NCI-H2227 (cell line): Measurements from ENCODE around the gene IRAK4.
"Not testable (repeated sequence)": the region's sequence is repeated elsewhere in the genome, so short reads cannot be mapped to it uniquely, and the experiment has no call there.

Experiments used
- DNase-seq: peaks from one replicate; lab custom pipeline; 2025; ENCODE audit not compliant: unreplicated experiment; lab: John Stamatoyannopoulos, UW

The IRAK4 gene

DNA sequence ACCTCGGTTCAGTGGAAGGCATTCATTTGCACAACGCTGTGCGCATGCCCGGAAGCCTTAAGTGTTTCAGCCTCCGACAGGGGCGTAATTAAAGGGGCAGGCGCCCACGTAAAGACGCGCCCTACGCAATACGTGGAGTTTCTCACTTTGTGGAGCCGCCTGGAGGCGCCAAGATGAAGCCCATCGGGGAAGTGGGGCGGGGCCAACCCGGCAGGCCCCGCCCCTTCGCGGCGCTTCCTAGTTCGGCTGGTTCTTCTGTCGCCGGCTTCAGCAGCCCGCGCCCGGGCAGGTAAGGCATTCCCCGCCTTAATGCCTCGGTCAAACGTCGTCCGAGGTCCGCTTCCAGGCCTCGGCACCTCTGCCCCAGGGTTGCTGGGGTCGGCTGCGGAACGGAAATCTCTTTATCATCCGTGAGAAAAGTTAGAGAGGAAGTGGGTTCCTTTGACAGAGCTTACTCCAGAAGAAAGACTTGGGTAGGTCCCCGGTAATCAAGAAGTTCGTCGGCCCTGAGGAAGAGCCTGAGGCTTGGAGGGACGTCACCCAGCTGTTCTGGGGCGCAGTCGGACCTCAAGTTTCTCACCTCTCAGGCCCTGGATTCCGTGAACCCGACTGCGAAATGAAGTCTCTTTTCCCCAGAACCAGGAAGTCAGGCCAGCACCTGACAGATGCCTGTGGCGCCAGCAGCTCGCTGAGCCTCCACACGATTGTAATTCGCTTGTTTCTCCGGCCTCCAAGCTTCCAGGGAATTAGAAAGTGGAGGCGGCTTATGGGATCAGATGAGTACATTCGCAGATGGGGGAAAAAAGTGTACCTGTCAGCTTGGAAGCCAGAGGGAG is at the start of gene IRAK4, which contains the start of gene PUS7L:
TSS of gene IRAK4 (plus strand) at position 224 of the 836 bp plus-strand sequence. CDS start 9,161 bp downstream, outside the sequence.
TSS of gene PUS7L (minus strand) at position 63 of the 836 bp plus-strand sequence. CDS start 3,545 bp downstream, outside the sequence.
- DNase-seq, result peak; percentile 96

GRCh38 chr12:43711348-43711747 is 47.4 kb upstream of the IRAK4 start:
- no peak for DNase-seq

GRCh38 chr12:43722621-43723020 is 36.1 kb upstream of the IRAK4 start:
- no peak for DNase-seq

- DNase-seq, result no peak
Measured at GRCh38 chr12:43723134-43723533, 35.6 kb upstream of the IRAK4 start.

GRCh38 chr12:43728117-43728516 is 30.6 kb upstream of the IRAK4 start:
- DNase-seq, result no peak

- DNase-seq, result no peak
Measured at GRCh38 chr12:43728698-43729097, 30.1 kb upstream of the IRAK4 start.

GRCh38 chr12:43730283-43730682 is 28.5 kb upstream of the IRAK4 start:
- no peak for DNase-seq

- no peak for DNase-seq
Measured at GRCh38 chr12:43733687-43734086, 25.1 kb upstream of the IRAK4 start.

DNA sequence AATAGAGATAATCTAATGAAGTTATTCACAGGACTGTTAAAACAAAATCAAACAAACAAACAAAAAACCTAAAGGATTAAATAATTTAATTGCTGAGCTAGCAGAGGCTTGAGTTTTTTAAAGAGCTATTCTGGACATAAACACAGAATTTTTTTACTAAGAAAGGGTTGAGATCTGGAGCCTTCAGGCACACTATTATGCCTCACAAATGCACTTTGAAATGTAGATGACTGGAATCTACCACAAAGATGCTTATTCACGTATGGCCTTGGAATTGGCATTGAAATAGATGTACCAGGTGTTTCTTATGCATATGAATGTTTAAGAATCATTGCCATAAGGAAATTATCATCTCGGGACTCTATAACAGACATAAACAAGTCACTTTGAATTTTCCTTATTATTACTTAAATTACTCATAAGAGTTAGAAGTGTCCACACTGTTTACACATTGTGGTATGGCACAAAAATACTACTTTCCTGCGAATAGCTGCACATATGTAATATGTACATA is 21.8 kb upstream of the IRAK4 start:
- no peak for DNase-seq

DNA sequence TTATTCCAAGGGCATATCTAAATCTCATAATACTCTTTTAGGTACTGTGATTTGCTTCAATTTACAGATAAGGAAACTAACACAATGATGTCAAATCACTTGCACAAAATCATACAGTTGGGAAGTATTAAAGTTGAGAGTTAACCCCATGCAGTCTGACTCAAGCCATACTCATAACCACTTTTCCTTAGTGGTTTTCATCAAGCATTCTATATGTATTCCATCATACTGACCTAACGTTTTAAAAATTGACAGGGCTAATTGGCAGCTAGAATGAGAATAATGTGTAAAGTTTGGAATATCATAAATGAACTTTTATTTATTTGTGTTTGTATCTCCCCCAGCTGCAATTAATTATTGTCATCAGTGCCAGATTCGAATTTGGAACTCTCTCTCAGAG is 21.1 kb upstream of the IRAK4 start:
- no peak for DNase-seq

DNA sequence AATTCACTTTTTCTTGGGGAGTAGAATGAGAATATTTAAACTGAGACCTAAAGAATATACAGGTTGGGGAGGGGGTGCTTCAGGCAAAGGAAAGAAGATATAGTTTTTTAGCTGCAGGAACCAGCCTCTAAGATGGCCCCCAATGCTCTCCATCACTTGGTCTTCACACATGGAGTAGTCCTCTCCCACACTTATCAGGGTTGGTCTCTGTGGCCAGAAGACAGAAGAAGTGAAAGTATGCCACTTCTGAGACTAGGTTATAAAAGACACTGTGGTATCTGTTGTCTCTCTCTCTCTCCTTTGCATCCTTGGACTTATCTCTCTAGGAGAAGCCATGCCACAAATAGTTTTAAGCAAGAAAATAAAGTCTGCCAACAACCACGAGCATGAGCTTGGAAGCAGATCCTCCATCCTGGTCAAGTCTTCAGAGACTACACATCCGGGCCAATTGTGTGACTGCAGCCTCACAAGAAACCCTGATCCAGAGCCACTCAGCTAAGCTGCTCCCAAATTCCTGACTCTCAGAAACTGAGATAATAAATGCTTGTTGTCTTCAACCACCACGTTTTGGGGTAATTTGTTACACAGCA is 18.1 kb upstream of the IRAK4 start:
- no peak for DNase-seq

DNA sequence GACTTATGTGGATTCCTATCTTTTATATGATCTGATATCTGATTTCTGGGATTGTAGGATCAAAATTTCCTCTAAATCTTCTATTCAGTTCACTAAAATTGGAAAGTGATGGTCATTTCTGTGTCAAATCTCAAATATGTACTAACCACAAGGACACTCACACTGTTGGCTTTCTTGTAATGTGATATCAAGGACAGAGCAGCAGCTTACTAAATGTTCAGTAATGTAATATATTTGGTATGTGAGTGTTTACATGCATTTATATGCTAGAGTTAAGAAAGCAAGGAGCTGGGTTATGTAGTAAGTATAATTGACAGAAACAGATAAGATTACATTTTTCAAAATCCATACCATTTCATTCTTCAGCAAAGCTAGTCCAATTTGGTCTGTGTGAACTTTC is 16.6 kb upstream of the IRAK4 start:
- DNase-seq, result no peak

DNA sequence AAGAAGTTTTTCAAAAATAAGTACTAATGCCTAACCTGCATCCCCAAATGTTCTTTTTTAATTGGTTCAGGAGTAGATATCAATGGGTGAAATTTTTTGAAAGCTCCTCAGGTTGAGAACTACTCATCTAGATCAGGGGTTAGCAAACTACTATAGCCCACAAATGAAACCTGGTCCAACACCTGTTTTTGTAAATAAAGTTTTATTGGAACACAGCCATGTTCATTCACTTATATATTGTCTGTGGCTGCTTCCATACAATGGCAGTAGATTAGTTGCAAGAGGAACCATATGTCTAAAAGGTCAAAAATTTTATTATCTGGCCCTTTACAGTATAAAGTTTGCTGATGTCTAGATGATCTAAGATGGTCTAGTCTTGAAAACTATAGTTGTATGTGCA is 13.9 kb upstream of the IRAK4 start:
- DNase-seq, result no peak

- DNase-seq, result no peak
Measured at GRCh38 chr12:43749016-43749415, 9.7 kb upstream of the IRAK4 start.

DNA sequence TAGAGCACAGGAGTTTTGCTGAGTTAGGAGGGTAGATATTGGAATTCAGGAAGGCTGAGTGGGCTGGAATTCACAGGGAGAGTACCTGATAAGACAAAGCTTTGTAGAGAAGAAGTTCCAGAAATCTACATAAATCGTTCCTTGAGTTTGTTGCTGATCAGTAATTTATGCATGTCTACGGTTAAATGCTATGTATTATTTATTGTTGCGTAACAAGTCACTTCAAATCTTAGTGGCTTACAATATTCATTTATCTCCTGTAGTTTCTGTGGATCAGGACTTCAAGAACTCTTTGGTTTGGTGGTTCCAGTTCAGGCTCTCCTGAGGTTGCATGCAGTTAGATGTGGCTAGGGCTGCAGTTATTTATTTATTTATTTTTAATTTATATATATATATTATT is 7.9 kb upstream of the IRAK4 start:
- no peak for DNase-seq

DNA sequence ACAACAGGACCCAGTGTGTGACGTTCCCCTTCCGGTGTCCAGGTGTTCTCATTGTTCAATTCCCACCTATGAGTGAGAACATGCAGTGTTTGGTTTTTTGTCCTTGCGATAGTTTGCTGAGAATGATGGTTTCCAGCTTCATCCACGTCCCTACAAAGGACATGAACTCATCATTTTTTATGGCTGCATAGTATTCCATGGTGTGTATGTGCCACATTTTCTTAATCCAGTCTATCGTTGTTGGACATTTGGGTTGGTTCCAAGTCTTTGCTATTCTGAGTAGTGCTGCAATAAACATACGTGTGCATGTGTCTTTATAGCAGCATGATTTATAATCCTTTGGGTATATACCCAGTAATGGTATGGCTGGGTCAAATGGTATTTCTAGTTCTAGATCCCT is 7.4 kb upstream of the IRAK4 start:
- DNase-seq, result not testable (repeated sequence)

DNA sequence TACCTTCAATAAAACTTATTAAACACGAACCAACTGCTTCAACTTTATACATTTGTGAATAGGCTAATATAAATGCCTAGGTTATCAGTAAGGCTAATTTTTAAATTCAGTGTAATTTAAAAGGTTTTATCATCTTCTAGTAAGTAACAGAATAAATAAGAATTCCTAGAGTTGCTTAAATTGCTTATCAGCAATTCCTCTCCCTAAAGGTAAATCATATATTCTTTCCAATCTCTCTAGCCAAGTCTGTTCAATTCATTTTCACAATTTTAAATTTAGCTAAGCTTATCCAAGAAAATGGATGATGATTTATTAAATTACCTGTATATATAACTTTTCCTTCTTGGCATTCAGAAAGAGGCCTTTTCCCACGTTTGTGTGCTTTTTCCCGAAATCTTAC is 4.7 kb upstream of the IRAK4 start:
- DNase-seq, result no peak

GRCh38 chr12:43758247-43758727 is 464 bp upstream of the IRAK4 start:
- peak; percentile 28 for DNase-seq

- no peak for DNase-seq
Measured at GRCh38 chr12:43760396-43760795, 1.6 kb downstream of the IRAK4 start.

- no peak for DNase-seq
Measured at GRCh38 chr12:43761500-43761899, 2.7 kb downstream of the IRAK4 start.

- no peak for DNase-seq
Measured at GRCh38 chr12:43762596-43762995, 3.8 kb downstream of the IRAK4 start.

GRCh38 chr12:43763769-43764168 is 5.0 kb downstream of the IRAK4 start:
- no peak for DNase-seq
